HFFc6 (cell line): Measurements from ENCODE around the gene DNM1L. TPM values are rescaled to one million over a fixed set of nuclear protein-coding genes. Genes with fewer than 3 reads are reported as not detected.

Source experiments
- DNase-seq: peaks from one replicate; pipeline ENCODE4 v3.0.0-alpha.2; 2018
- H3K27ac Mint-ChIP-seq: 2 replicates; pipeline ENCODE4 v1.8.0; 2020; ENCODE audit warnings: mild to moderate bottlenecking, mixed read lengths
- H3K27me3 Mint-ChIP-seq: 2 replicates; pipeline ENCODE4 v1.8.0; 2021; ENCODE audit warnings: mild to moderate bottlenecking, moderate library complexity, mixed read lengths; ENCODE audit not compliant: insufficient read depth
- H3K36me3 Mint-ChIP-seq: 2 replicates; pipeline ENCODE4 v1.8.0; 2021; ENCODE audit warnings: low read depth, mixed read lengths
- H3K4me1 Mint-ChIP-seq: 2 replicates; pipeline ENCODE4 v1.8.0; 2020; ENCODE audit warnings: low read depth, mixed read lengths
- H3K4me3 Mint-ChIP-seq: 2 replicates; pipeline ENCODE4 v1.8.0; 2020; ENCODE audit warnings: mild to moderate bottlenecking, moderate library complexity, mixed read lengths
- H3K9me3 Mint-ChIP-seq: 2 replicates; pipeline ENCODE4 v1.8.0; 2020; ENCODE audit warnings: mild to moderate bottlenecking, mixed read lengths
- CTCF ChIP-seq: fragments of 200-600 bp; sonication (generic); IDR thresholded peaks from 2 replicates; pipeline ENCODE4 v1.5.0; 2021; ENCODE audit warnings: antibody characterized with exemption, mild to moderate bottlenecking
- total RNA-seq, 6 experiments: library from RNA; stranded (reverse); fragmentation: NEBNext Ultra II Directional; extraction: Animal tissue kit (Norgen Biotek cat#: 25700); gene quantifications; 2 replicates in 1 of 6; 3 replicates in 5 of 6; pipeline ENCODE4 v1.2.3, GENCODE V29; 2021

DNM1L gene
- total RNA-seq, 6 experiments from 2014 or later: 53.3 to 62.2 (median 61.6) TPM

- Mint-ChIP-seq H3K36me3 (no peaks in the 10 kb centered on the region; the same call in 1 of the 2 replicates), H3K4me1 (peaks cover 26% of the 10 kb centered on the region), H3K27ac (peak within 1 kb of the TSS; percentile 95), H3K9me3 (no peaks in the 10 kb centered on the region), H3K27me3 (peaks cover 3% of the 10 kb centered on the region), H3K4me3 (peak within 1 kb of the TSS; percentile 93)
- peak; percentile 85 for TF ChIP-seq CTCF
- DNase-seq: peak; percentile 96
Measured at GRCh38 chr12:32755654-32756475, 76.8 kb downstream of the DNM1L start, which contains the start of gene YARS2. YARS2 (minus strand) TSS chr12:32755897; CDS start chr12:32755874, 23 bp downstream.

- H3K4me1 Mint-ChIP-seq: peaks cover 26% of the 10 kb centered on the region
- H3K9me3 Mint-ChIP-seq: no peaks in the 10 kb centered on the region
- H3K27ac Mint-ChIP-seq: peak overlapping the region; percentile 95
Measured at GRCh38 chr12:32756476-32757066, 77.5 kb downstream of the DNM1L start.

GRCh38 chr12:32757157-32757556 lies 78.1 kb downstream of the DNM1L start:
- Mint-ChIP-seq H3K27ac (no peak overlapping the region), H3K36me3 (no peaks in the 10 kb centered on the region), H3K27me3 (peaks cover 8% of the 10 kb centered on the region), H3K9me3 (no peaks in the 10 kb centered on the region), H3K4me3 (no peak overlapping the region), H3K4me1 (peaks cover 26% of the 10 kb centered on the region)
- DNase-seq: no peak
- no peak for TF ChIP-seq CTCF

More at GRCh38 chr12:32756476-32757066, 77.5 kb downstream of the DNM1L start:
- no peak; the same call in none of the 2 replicates for TF ChIP-seq CTCF
- no peaks in the 10 kb centered on the region for H3K36me3 Mint-ChIP-seq
- peak overlapping the region; percentile 93 for H3K4me3 Mint-ChIP-seq
- DNase-seq: no peak
- H3K27me3 Mint-ChIP-seq: peaks cover 3% of the 10 kb centered on the region

GRCh38 chr12:32761716-32762115 lies 82.6 kb downstream of the DNM1L start:
- DNase-seq: no peak
- H3K27ac Mint-ChIP-seq: no peak overlapping the region
- H3K4me3 Mint-ChIP-seq: no peak overlapping the region
- peaks cover 5% of the 10 kb centered on the region for H3K27me3 Mint-ChIP-seq
- H3K9me3 Mint-ChIP-seq: no peaks in the 10 kb centered on the region
- H3K36me3 Mint-ChIP-seq: no peaks in the 10 kb centered on the region
- H3K4me1 Mint-ChIP-seq: peaks cover 3% of the 10 kb centered on the region
- TF ChIP-seq CTCF: no peak

GRCh38 chr12:32765906-32766305 lies 86.8 kb downstream of the DNM1L start:
- Mint-ChIP-seq H3K36me3 (no peaks in the 10 kb centered on the region), H3K9me3 (no peaks in the 10 kb centered on the region), H3K27me3 (peaks cover 5% of the 10 kb centered on the region), H3K4me1 (no peaks in the 10 kb centered on the region), H3K27ac (no peak overlapping the region), H3K4me3 (no peak overlapping the region)
- no peak for DNase-seq
- no peak for TF ChIP-seq CTCF
